ENCODE data around the gene LURAP1L. TPM values are rescaled to one million over a fixed set of nuclear protein-coding genes. Genes with fewer than 3 reads are reported as not detected.

Gene LURAP1L
- total RNA-seq, 1 experiment from 2014 or later: 1.7 TPM

- ATAC-seq: no peak
- Mint-ChIP-seq H3K4me1 (no peaks in the 10 kb centered on the region), H3K9me3 (no peaks in the 10 kb centered on the region)
Measured at GRCh38 chr9:12808569-12808968, 33.7 kb downstream of the LURAP1L start.

More at GRCh38 chr9:12808569-12808968, 33.7 kb downstream of the LURAP1L start:
- ChIA-PET CTCF (interaction anchor here (0.6 to 1.4 kb wide), 2 partner anchors 12 to 32 kb away, joined by 4 read pairs; no protein-coding TSS in a partner anchor), POLR2A (no interaction called here)
- H3K27ac Mint-ChIP-seq: no peak overlapping the region
- TF ChIP-seq MLX (CRISPR knock-in tag; IDR thresholded peaks at IDR 0.05) (no peak), NFE2L1 (CRISPR knock-in tag; IDR thresholded peaks at IDR 0.05) (no peak), MXD4 (CRISPR knock-in tag; IDR thresholded peaks at IDR 0.05; ENCODE audit: borderline replicate concordance) (no peak), SMAD4 (CRISPR knock-in tag; IDR thresholded peaks at IDR 0.05) (no peak), ATF6 (CRISPR knock-in tag; IDR thresholded peaks at IDR 0.05) (no peak), EMX1 (CRISPR knock-in tag; IDR thresholded peaks at IDR 0.05) (no peak), ZNF121 (CRISPR knock-in tag; IDR thresholded peaks at IDR 0.05) (no peak), TEAD4 (CRISPR knock-in tag; IDR thresholded peaks at IDR 0.05) (no peak), PRDM15 (CRISPR knock-in tag; IDR thresholded peaks at IDR 0.05) (no peak), RELA (CRISPR knock-in tag; IDR thresholded peaks at IDR 0.05; ENCODE audit: borderline replicate concordance) (no peak), ATF3 (CRISPR knock-in tag; conservative IDR thresholded peaks at IDR 0.05) (no peak), ZNF423 (CRISPR knock-in tag; IDR thresholded peaks at IDR 0.05) (no peak), CDX4 (CRISPR knock-in tag; IDR thresholded peaks at IDR 0.05; ENCODE audit: borderline replicate concordance) (no peak), NFATC4 (CRISPR knock-in tag; IDR thresholded peaks at IDR 0.05) (no peak), FOXK1 (CRISPR knock-in tag; IDR thresholded peaks at IDR 0.05) (no peak), TCF7 (CRISPR knock-in tag; IDR thresholded peaks at IDR 0.05; ENCODE audit: low read depth) (no peak), GABPB1 (CRISPR knock-in tag; IDR thresholded peaks at IDR 0.05) (no peak), ZNF396 (CRISPR knock-in tag; IDR thresholded peaks at IDR 0.05; ENCODE audit: borderline replicate concordance) (no peak)
- H3K36me3 Mint-ChIP-seq: no peaks in the 10 kb centered on the region
- H3K4me3 Mint-ChIP-seq: no peak overlapping the region
- DNase-seq (ENCODE audit: low spot score): no peak
- H3K27me3 Mint-ChIP-seq (ENCODE audit: low read depth): no peaks in the 10 kb centered on the region

Data from WTC11 (cell line).